Endothelial cell (in vitro differentiated cells): Measurements from ENCODE around the gene DNAJC27. TPM values are rescaled to one million over a fixed set of nuclear protein-coding genes. Genes with fewer than 3 reads are reported as not detected.

Experiments used
- DNase-seq: peaks from one replicate; pipeline ENCODE4 v3.0.0; 2021; ENCODE audit warnings: low spot score
- H3K27ac Mint-ChIP-seq: one replicate; pipeline ENCODE4 v1.8.0; 2021; ENCODE audit warnings: mixed read lengths, inconsistent platforms; ENCODE audit not compliant: unreplicated experiment
- H3K27me3 Mint-ChIP-seq: one replicate; pipeline ENCODE4 v1.8.0; 2021; ENCODE audit warnings: mild to moderate bottlenecking, moderate library complexity, mixed read lengths, inconsistent platforms; ENCODE audit not compliant: unreplicated experiment
- H3K36me3 Mint-ChIP-seq: one replicate; pipeline ENCODE4 v1.8.0; 2021; ENCODE audit warnings: mild to moderate bottlenecking, low read depth, mixed read lengths, inconsistent platforms; ENCODE audit not compliant: unreplicated experiment
- H3K4me1 Mint-ChIP-seq: one replicate; pipeline ENCODE4 v1.8.0; 2021; ENCODE audit warnings: mild to moderate bottlenecking, mixed read lengths, inconsistent platforms; ENCODE audit not compliant: unreplicated experiment
- H3K4me3 Mint-ChIP-seq: one replicate; pipeline ENCODE4 v1.8.0; 2021; ENCODE audit warnings: mild to moderate bottlenecking, mixed read lengths, inconsistent platforms; ENCODE audit not compliant: unreplicated experiment
- H3K9me3 Mint-ChIP-seq: one replicate; pipeline ENCODE4 v1.8.0; 2021; ENCODE audit warnings: mixed read lengths, inconsistent platforms; ENCODE audit not compliant: unreplicated experiment
- CTCF ChIP-seq: fragments of 200-600 bp; sonication (generic); IDR thresholded peaks from one replicate; pipeline ENCODE4 v1.5.0; 2021; ENCODE audit warnings: antibody characterized with exemption; ENCODE audit not compliant: unreplicated experiment
- total RNA-seq: library from RNA; stranded (reverse); fragmentation: NEBNext Ultra II Directional; extraction: Animal tissue kit (Norgen Biotek cat#: 25700); gene quantifications from one replicate; pipeline ENCODE4 v1.2.1, GENCODE V29; 2021; ENCODE audit not compliant: unreplicated experiment

Gene DNAJC27
- total RNA-seq, 1 donor from 2014 or later, result 3.5 TPM

- no peaks in the 10 kb centered on the region for H3K9me3 Mint-ChIP-seq
- no peak overlapping the region for H3K27ac Mint-ChIP-seq
- peaks cover 36% of the 10 kb centered on the region for H3K4me1 Mint-ChIP-seq
- H3K36me3 Mint-ChIP-seq, result peaks cover 13% of the 10 kb centered on the region
- peak overlapping the region; percentile 95 for H3K4me3 Mint-ChIP-seq
- TF ChIP-seq CTCF, result no peak
- DNase-seq, result no peak
- peaks cover 15% of the 10 kb centered on the region for H3K27me3 Mint-ChIP-seq
Measured at GRCh38 chr2:24917731-24918325, 53.9 kb downstream of the DNAJC27 start.

- Mint-ChIP-seq H3K4me3 (peak overlapping the region; percentile 95), H3K4me1 (peaks cover 36% of the 10 kb centered on the region), H3K27ac (no peak overlapping the region), H3K9me3 (no peaks in the 10 kb centered on the region), H3K36me3 (peaks cover 14% of the 10 kb centered on the region), H3K27me3 (peaks cover 16% of the 10 kb centered on the region)
- no peak for DNase-seq
- no peak for TF ChIP-seq CTCF
Measured at GRCh38 chr2:24917086-24917485, 54.7 kb downstream of the DNAJC27 start.

GRCh38 chr2:24915796-24916195 lies 56.0 kb downstream of the DNAJC27 start:
- H3K27ac Mint-ChIP-seq, result no peak overlapping the region
- peaks cover 36% of the 10 kb centered on the region for H3K4me1 Mint-ChIP-seq
- H3K27me3 Mint-ChIP-seq, result peaks cover 17% of the 10 kb centered on the region
- no peak for DNase-seq
- H3K36me3 Mint-ChIP-seq, result peaks cover 18% of the 10 kb centered on the region
- H3K9me3 Mint-ChIP-seq, result no peaks in the 10 kb centered on the region
- H3K4me3 Mint-ChIP-seq, result no peak overlapping the region
- TF ChIP-seq CTCF, result no peak

GRCh38 chr2:24915175-24915574 lies 56.6 kb downstream of the DNAJC27 start:
- Mint-ChIP-seq H3K9me3 (no peaks in the 10 kb centered on the region), H3K27ac (no peak overlapping the region), H3K27me3 (peaks cover 17% of the 10 kb centered on the region), H3K36me3 (peaks cover 19% of the 10 kb centered on the region), H3K4me1 (peaks cover 36% of the 10 kb centered on the region), H3K4me3 (no peak overlapping the region)
- DNase-seq, result no peak
- no peak for TF ChIP-seq CTCF

- H3K36me3 Mint-ChIP-seq, result peaks cover 24% of the 10 kb centered on the region
- no peaks in the 10 kb centered on the region for H3K9me3 Mint-ChIP-seq
- H3K27me3 Mint-ChIP-seq, result peaks cover 17% of the 10 kb centered on the region
- H3K4me3 Mint-ChIP-seq, result no peak overlapping the region
- H3K27ac Mint-ChIP-seq, result no peak overlapping the region
- H3K4me1 Mint-ChIP-seq, result peaks cover 38% of the 10 kb centered on the region
- TF ChIP-seq CTCF, result no peak
- DNase-seq, result no peak
Measured at GRCh38 chr2:24914713-24915112, 57.0 kb downstream of the DNAJC27 start.
